DOHH2 (cell line): ENCODE results near the gene C6orf47.

Experiments
- EZH2phosphoT487 ChIP-seq: fragments of 200-600 bp; sonication (generic); IDR thresholded peaks from 2 replicates; pipeline ENCODE4 v1.6.1; 2017; ENCODE audit warnings: borderline replicate concordance, mild to moderate bottlenecking, antibody characterized with exemption, low read length, moderate library complexity, mixed read lengths
- TF ChIP-seq, protein P1 (sequence below): fragments of 200-600 bp; sonication (generic); IDR thresholded peaks from one replicate; pipeline ENCODE4 v1.5.1; 2014; ENCODE audit warnings: antibody characterized with exemption, mild to moderate bottlenecking, low read depth, low read length; ENCODE audit not compliant: poor library complexity, severe bottlenecking

DNA sequence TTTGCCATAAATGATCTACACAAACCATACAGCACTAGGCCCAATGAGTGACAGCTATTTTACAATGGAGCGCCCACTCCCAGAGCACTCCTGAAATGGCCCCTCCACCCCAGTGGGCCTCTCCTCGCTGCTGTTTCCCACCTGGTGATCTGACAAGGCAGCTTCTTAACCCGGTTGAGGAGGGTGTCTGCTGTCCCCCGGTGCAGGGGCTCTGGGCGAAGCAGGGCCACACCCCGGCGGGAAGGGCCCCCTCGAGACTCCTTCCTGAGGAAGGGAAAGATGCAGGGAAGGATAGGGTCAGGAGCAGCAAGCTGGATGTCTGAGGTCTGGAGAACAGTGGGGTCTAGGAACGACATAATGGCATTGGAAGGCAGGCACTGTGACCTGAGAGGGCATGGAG lies 32.3 kb upstream of the C6orf47 start:
- TF ChIP-seq, protein P1, sequence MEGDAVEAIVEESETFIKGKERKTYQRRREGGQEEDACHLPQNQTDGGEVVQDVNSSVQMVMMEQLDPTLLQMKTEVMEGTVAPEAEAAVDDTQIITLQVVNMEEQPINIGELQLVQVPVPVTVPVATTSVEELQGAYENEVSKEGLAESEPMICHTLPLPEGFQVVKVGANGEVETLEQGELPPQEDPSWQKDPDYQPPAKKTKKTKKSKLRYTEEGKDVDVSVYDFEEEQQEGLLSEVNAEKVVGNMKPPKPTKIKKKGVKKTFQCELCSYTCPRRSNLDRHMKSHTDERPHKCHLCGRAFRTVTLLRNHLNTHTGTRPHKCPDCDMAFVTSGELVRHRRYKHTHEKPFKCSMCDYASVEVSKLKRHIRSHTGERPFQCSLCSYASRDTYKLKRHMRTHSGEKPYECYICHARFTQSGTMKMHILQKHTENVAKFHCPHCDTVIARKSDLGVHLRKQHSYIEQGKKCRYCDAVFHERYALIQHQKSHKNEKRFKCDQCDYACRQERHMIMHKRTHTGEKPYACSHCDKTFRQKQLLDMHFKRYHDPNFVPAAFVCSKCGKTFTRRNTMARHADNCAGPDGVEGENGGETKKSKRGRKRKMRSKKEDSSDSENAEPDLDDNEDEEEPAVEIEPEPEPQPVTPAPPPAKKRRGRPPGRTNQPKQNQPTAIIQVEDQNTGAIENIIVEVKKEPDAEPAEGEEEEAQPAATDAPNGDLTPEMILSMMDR: no peak
- TF ChIP-seq EZH2phosphoT487: no peak
